ENCODE data around the gene CFAP54.

The CFAP54 gene

DNA sequence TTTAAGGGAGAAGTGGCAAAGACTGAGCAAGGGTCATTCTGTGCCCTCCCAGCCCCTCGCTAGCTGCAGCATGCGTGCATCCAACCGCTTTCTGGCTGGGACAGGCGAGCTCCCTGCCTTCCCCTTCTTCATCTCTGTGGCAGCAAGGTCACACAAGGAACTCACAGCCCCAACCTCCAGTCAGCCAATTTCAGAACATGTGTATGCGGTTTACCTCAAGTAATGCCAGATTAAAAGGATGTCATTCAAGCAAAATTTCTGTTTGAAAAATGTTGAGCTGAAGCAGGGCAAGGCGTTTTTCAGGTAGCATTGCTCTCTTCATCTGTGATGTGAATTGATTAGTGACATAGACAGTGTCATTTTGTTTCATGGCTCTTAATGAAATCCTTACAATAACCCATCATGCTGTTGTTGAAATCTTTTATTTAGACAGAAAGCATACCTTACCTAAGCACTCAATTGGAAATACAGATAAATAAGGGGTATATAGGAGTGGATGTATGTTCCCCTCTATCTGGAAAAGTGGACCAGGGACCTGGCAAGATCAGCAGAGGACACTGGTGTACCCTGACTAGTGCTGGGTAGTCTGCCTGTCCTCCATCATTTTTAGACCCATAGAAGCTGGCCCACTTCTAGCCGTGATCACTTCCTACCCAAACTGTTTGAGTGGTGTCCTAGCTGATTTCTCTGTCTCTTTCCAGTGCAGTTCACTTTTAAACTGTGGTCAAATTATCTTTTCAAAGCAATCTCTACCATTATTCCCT is 334.9 kb downstream of the CFAP54 start:
- DNase-seq (ENCODE audit: low spot score) = no peak

DNA sequence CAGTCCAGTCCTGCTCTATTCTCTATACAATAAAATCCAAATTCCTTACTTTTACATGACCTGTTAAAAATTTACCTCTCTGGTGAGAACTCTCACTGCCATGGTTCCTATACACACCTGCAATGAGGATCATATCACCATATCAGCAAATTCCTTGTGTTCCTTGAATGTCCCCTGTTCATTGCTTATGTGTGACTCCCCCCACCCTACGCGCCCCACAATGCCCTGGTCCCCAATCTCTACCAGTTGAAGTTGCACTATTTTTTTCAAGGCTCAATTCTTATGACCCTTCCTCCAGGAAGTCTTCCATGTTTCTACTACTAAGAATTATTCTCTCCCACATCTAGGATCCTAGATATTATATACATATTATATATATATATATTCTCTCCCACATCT is 335.5 kb downstream of the CFAP54 start:
- no peak for DNase-seq (ENCODE audit: low spot score)

DNA sequence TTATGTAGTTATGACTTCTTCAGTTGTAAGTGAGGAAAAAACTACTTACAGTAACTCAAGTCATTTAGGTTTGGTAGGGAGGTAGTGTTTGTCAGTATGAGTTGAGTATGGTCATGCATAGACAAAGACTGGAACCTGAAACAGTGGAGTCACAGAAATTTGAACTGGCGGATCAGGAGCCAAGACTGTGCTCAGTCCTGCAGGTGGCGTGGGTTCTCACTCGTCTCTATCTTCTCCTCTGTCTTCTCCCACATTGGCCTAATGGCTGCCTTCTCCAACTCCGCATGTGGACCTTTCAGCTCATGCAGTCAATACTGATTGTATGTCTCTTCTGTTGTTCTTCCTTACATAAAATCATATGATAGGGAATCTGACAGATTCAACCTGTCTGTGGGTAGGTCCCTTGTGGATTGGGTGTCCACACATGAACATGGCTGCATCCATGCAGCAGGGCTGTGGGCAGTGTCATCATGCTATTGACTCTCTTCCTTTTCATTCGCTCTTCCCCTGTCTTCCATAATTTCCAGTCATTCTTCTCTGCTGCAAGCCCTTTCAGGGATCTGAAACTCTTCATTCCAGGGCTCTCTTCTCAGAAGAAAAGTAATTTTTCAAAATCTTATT is 338.9 kb downstream of the CFAP54 start:
- no peak for DNase-seq (ENCODE audit: low spot score)

DNA sequence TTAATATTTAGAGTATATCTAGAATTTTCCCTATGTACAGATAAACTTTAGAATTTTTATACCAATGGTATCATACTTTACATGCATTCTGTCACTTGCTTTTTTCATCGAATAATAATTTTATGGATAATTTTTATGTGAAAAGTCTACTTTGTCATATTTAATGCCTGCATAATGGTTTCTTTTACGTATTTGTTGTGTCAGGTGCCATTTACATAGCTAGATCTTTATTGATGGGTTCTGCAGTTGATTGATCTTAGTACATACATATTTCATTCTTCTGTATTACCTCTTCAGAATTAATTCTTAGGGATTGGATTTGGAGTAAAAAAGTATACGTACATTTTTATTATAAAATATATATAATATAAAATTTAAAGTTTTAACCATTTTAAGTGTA is 340.0 kb downstream of the CFAP54 start:
- DNase-seq (ENCODE audit: low spot score) = no peak

DNA sequence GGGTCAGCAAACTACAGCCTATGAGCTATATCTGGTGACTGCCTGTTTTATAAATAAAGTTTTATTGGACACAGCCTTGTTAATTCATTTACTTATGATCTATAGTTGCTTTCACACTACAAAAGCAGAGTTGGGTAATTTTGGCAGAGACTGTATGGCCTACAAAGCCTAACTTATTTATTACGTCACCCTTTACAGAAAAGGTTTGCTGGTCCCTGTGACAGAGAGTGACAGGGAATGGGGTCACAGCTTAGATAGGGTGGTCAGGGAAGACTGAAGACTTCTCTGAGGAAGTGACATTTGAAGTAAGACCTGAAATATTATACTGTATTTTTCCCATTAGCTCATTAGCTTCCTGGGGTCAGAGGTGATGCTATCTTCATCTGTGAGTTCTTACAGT is 342.0 kb downstream of the CFAP54 start:
- no peak for DNase-seq (ENCODE audit: low spot score)

DNA sequence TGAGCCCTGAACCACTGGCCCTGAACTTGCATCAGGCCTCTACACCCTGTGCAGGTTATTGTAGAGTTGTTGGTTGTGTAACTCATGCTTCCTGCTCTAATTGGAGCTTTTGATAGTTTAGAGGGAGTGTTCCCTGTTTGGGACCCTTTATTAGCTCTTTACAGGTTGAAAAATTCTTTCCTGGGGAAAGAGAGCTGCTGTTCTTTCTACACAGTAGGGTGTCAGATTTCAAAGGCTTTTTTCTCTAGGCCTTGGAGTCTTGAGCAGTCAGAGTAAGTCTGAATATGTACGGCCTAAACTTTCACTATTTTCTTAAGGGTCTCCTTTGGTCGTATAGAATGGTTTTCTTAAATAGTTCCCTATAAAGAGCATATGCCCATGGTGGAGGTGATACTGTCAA is 356.9 kb downstream of the CFAP54 start:
- no peak for DNase-seq (ENCODE audit: low spot score)

DNA sequence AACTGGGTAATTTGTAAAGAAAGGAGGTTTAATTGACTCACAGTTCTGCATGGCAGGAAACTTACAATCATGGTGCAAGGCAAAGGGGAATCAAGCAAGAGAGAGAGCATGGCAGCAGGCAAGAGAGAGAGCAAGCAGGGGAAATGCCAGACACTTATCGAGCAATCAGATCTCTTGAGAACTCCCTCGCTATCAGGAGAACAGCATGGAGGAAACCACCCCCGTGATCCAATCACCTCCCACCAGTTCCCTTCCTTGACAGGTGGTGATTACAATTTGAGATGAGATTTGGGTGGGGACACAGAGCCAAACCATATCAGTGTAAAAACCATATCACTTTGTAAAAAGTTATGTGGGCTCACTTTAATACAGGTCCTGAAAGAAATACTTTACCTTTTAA is 361.3 kb downstream of the CFAP54 start:
- no peak for DNase-seq (ENCODE audit: low spot score)

DNA sequence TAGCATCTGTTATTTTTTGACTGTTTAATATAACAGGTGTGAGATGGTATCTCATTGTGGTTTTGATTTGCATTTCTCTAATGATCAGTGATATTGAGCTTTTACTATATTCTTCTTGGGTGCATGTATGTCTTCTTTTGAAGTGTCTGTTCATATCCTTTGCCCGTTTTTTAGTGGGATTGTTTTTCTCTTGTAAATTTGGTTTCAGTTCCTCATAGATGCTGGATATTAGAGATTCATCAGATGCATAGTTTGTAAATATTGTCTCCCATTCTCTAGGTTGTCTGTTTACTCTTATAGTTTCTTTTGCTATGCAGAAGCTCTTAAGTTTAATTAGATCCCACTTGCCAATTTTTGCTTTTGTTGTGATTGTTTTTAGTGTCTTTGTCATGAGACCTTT is 368.8 kb downstream of the CFAP54 start:
- DNase-seq (ENCODE audit: low spot score) = no peak

DNA sequence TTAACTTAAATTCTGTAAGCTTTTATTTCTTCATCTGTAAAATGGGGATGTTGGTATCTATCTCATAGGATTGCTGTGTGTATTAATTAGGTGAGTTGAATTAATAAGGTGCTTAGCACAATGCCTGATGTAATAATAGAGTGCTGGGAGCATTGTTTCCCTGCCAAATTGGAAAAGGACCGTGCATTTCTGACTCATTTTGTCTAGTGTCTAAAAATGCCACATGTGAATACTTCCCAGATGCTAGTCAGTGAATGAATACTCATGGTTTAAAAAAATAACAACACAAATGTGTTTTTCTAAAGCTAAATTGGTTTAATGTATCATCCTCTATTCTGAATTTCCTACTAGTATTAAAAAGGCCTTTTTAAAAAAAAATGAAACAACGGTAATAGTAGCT is 372.3 kb downstream of the CFAP54 start:
- no peak for DNase-seq (ENCODE audit: low spot score)

DNA sequence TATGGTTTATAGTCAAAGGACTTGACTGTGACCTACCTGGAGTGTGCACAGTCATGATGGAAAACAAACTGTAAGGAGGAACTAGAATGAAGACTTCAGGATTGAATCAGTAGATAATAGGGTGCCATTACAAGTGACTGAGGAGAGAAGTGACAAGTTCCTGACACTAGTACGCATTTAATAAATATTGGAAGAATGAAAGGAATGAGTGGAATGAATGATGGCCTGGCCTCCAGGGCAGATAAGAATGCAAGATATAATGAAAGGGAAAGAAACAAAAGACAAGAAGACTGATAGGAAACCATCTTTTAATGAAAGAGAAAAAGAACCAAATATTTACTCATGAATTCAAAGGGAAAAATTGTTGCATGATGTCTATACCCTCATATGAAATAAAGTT is 372.9 kb downstream of the CFAP54 start:
- no peak for DNase-seq (ENCODE audit: low spot score)

DNA sequence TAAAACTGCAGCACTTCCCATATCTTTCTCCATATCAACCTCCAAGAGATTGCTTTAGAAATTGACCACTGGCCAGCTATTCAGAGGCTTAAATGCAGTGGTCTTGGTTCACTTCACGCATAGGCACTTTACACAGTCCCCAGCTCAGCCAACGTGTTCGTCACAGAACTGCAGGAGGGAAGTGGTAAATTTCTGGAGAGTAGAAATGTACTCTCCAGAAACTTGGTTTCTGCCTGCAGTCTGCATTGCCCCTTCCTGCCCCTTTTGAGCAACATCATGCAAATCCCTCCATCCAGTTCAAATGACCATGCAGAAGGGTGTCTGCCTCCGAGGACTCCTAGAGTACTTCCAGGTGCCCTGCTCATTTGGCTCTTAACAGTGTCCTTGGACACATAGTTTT is 375.0 kb downstream of the CFAP54 start:
- no peak for DNase-seq (ENCODE audit: low spot score)

DNA sequence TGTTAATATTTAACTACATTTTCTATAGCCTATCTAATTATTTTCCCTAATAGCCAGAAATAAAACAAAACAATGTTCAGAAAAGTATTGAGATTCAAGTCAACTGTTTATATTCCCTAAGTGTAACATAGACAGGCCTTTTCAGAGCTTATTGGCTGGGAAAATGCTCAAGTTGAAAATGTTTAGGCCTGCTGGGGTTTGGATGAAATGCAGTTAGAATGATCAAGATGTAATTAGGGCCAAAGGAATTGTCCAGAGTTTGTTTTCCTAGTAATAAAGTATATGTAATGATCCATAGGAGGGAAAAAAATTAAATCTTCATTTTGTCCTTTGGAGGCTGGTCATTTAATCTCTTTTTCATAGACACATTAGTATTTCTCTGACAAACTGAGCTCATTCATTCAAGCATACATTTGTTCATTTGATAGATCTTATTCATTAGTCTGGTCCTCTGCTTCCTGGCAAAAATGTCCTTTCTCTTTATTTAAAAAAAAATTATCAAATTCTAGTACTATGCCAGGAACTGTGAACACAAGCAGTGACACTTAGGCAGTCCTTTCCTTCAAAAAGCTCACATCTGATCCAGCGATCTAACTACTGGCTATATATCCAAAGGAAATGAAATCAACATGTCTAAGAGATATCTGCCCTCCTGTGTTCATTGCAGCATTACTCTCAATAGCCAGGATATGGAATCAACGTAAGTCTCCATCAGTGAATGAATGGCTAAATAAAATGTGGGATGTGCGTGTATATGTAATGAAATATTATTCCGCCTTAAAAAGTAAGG is 377.6 kb downstream of the CFAP54 start:
- DNase-seq (ENCODE audit: low spot score) = no peak

DNA sequence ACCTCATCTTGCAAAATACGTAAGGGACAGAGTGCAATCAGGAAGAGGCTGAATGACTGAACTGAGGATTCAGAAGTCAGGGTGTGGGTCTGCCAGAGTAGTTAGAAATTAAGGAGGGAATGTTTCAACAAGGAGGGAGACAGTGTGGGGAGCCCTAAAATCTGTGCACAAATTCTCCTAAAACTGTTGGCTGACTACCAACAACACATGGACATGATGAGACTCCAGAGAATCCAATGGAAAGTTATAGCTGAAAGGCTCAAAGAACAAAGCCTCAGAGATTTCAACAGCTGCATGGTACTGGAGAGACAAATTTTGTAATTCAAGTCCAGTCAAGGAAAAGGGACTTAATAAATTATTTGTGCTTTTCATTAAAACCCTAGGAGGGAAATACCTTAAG is 381.6 kb downstream of the CFAP54 start:
- no peak for DNase-seq (ENCODE audit: low spot score)

DNA sequence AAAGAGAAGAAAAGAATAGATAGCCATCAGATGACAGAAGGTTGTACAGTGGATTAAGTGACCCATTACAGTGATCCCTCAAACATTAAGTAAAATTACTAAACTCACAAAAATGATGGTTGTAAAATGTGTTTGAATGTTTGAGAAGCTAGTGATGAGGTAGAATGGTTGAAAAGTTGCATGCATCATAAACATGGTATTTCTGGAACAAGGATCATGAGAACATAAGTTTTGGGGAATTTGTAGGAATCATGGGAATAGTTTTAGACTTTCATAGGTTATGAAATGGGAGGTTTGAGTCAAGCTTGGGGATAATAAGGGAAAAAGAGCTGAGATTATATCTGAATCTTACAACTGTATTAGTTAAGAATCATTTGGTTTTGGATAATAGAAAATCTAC is 383.6 kb downstream of the CFAP54 start:
- no peak for DNase-seq (ENCODE audit: low spot score)

DNA sequence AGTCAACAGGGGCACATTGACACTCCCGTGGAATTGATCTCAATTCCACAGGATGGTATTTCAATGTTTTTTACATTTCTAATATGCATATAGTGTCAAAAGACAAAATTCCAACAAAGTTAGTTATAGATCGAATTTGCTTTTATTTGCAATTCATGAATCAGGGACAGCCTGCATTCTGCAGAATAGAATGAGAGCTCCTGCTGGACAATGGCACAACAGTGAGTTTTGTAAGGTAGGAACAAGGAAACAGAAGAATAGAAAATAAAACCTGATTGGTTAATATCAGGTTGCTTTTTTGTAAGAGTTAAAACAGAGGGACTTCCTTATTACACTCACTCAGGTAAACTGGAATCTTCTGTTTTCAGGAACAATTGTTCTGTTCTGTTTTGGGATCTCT is 384.8 kb downstream of the CFAP54 start:
- DNase-seq (ENCODE audit: low spot score) = no peak

DNA sequence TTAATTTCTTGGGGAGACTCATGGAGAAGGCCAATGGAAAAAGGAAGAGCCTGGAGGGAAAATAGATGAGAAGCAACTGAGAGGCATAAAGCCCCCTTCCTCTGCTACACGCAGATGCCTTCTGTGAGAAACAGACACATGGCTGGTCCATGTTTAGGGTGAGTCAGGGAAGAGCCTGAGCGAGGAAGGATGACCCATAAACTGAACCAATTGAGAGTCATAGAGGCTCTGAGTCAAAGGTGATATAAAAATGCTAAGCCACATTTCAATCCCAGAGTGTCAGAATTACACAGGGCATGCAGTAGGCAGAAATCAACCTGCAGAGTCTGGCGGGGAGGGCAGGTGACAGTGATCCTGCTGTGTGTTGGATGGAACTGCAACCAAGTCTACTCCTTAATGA is 387.6 kb downstream of the CFAP54 start:
- no peak for DNase-seq (ENCODE audit: low spot score)

DNA sequence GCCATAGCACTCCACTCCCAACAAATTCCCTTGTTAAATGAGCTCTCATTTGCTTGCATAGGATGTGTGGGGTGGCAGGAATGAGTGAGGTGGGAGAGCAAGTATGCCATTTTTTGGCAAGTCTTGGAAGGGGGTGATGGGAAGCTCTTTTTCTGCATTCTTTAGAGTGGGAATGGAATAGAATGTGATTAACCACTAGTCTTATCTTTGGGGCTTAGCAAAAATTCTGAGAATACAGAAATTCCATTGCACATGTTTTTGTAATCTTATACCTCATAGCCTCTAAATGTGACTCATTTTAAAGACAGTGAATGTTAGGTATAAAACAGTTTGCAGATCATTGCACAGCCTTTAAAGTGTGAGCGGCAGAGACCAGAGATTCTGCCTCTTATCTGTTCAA is 389.3 kb downstream of the CFAP54 start:
- DNase-seq (ENCODE audit: low spot score) = no peak

DNA sequence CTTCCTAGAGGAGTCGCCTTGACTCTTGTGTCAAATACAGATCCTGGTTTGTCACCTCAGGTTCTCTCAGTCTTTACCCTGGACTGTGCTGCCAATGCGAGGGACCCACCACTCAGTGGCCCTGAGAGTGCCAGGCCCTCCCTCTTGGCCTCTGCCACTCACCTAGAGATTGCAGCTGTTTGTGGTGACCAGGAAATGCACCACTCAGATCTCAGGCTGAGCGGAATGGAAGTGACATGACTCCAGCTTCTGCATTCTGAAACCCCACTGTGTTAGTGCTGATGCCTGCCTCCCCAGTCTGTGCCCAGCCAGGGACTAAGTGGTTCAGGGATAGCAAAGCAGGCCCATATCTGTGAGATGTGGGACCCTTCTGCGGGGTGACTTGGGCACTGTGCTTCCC is 389.9 kb downstream of the CFAP54 start:
- no peak for DNase-seq (ENCODE audit: low spot score)

DNA sequence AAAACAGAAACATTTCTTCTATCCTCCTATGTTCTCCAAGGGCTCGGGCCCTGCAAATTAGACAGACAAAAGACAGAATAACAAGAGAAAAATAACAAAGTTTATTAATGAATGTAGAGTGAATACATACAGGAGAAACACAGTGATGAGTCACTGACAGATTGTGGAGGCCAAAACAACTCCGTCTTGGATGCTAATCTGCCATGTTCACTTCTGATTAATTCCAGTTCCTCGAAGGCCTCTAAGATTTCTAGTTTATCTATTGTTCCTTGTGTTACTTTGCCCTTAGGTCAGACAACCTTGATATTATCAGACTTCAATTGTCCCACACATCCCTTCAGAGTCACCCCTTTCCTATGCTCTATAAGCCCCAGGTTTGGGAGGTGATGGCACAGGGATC is 390.8 kb downstream of the CFAP54 start:
- no peak for DNase-seq (ENCODE audit: low spot score)

DNA sequence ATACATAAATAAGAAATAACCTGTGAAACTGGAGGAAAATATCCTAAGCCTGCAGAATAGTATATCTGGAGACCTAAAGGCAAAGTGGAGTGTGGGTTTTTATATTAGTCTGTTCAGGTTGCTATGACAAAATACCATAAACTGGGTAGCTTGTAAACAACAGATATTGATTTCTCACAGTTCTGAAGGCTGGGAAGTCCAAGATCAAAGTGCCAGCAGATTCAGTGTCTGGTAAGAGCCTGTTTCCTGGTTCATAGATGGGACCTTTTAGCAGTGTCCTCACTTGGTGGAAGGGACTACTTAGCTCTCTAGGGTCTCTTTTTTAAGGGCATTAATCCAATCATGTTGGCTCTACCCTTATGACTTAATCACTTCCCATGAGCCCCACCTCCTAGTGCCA is 392.2 kb downstream of the CFAP54 start:
- DNase-seq (ENCODE audit: low spot score) = no peak

DNA sequence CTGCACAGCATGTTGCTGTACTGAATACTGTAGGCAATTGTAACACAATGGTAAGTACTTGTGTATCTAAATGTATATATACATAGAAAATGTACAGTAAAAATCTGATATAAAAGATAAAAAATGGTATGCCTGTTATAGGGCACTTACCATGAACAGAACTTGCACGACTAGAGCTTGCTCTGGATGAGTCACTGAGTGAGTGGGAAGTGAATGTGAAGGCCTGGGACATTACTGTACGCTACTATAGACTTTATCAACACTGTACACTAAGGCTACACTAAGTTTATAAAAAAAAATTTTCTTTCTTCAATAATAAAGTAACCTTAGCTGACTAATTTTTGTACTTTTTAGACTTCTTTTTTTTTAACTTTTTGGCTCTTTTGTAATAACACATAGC is 393.5 kb downstream of the CFAP54 start:
- no peak for DNase-seq (ENCODE audit: low spot score)

DNA sequence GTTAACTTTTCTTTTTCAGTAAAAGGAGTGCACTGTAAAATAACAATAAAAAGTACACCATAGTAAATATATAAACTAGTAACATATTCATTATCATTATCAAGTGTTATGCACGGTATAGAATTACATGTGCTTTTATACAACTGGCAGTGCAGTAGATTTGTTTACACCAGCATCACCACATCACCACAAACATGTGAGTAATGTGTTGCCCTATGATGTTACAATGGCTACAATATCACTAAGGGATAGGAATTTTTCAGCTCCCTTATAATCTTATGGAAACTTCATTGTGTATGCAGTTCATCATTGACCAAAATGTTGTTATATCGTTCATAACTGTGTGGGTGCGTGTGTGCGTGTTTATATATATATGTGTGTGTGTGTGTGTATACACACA is 394.2 kb downstream of the CFAP54 start:
- no peak for DNase-seq (ENCODE audit: low spot score)

DNA sequence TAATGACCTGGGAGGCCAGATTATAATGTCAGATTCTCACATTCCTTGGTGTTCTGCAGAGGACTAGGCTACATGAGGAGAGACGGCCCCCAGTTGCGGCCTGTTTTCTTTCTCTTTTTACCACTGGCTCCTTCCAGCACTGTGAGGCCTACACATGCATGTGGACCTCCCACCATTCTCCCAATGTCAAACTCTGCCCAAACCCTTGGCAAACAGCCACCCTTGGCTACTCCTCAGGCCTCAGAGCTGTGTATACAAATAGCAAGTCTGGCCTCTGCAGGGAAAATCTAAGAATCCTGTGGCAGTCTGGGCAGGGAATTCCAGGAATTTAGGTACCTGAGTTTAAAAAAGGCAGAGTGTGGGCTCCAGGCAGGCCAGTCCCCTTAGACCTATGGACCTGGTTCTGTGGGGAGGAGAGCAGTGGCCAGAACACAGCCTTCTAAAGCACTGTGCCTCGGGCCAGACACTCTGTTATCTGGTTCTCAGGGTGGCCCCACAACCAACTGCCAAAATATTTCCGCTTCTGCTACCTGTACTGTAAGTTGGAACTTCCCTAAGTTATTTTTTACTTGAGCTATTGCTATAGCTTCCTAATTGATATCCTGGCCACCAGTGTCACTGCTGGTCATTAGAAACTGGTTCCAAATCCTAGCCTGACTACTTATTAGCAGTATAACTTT is 397.8 kb downstream of the CFAP54 start:
- peak; percentile 31 for DNase-seq (ENCODE audit: low spot score)
